ENCODE data around the gene PLEKHJ1. TPM values are rescaled to one million over a fixed set of nuclear protein-coding genes. Genes with fewer than 3 reads are reported as not detected.

PLEKHJ1 gene
- total and polyA plus RNA-seq, 11 donors = 44.6 to 89.7 (median 48.8) TPM

DNA sequence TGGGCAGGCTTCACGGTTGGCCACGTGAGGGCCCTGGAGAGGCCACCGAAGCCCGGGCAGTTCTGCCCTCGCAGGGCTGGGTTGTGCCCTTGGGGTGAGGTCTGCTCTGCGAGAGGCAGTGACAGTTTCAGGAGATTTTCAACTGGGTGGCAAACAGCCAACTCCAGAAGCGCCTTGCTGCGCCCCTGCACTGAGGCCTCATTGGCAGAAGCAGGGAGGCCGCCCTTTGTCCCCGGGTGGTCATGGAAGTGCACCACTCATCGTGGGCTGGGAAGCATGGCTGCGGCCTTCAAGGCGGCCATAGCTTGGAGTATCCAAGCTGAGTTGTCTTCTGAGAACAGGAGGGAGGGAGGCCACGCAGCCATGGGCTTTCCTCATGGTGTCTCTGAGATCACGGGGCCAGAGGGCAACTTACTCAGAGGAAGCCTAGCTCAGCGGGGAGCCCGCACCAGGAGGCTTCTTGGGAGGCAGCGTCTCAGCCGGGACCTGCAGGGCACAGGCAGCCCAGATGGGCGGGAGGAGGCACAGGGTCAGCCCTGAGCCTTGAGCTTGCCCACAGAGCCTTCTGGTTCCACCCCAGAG lies 14.8 kb downstream of the PLEKHJ1 start:
- no peaks in the 10 kb centered on the region for H3K9me3 ChIP-seq
- ATAC-seq (no peak), DNase-seq (no peak)
- peaks cover 0 to 11% (median 0%) of the 10 kb centered on the region in 12 donors for H3K4me1 ChIP-seq
- TF ChIP-seq POLR2A (IDR thresholded peaks at IDR 0.05) = no peak
- intact Hi-C loops (cut with DNase I) = no loop called here
- H3K4me3 ChIP-seq = no peak overlapping the region
- WGBS, 4 donors = 64 to 80% (median 74%) methylated on average over 14 to 20 of the region's 20 CpGs
- no peak overlapping the region for H3K27ac ChIP-seq
- H3K27me3 ChIP-seq = no peaks in the 10 kb centered on the region
- peaks cover 0 to 95% (median 74%) of the 10 kb centered on the region in 9 donors for H3K36me3 ChIP-seq

DNA sequence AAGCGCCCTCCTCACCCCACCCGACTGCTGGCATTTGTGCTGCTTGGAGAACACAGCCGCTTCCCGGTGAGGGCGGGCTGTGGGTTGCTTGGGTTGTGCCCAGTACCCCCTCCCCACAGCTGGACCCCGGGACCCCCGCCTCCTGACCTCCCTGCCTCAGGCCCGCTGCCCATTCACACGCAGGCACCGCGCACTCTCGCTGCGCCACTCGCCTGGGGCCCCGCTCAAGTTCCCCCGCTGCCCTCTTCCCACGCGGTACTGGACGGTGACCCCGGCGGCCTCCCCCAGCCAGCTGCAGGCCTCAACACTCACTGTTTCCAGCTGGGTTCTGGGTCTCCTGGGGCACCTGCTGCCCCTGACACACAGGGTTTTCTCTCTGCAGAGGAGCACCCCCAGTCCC lies 16.4 kb downstream of the PLEKHJ1 start:
- H3K4me1 ChIP-seq = peaks cover 0 to 11% (median 0%) of the 10 kb centered on the region in 12 donors
- H3K36me3 ChIP-seq = peaks cover 0 to 95% (median 77%) of the 10 kb centered on the region in 9 donors
- no peaks in the 10 kb centered on the region for H3K9me3 ChIP-seq
- WGBS, 4 donors = 95 to 96% (median 96%) methylated on average over 21 of the region's 21 CpGs
- no peak overlapping the region for H3K27ac ChIP-seq
- H3K27me3 ChIP-seq = no peaks in the 10 kb centered on the region
- no peak for ATAC-seq
- no peak overlapping the region for H3K4me3 ChIP-seq
- DNase-seq = no peak
- TF ChIP-seq, protein P1, sequence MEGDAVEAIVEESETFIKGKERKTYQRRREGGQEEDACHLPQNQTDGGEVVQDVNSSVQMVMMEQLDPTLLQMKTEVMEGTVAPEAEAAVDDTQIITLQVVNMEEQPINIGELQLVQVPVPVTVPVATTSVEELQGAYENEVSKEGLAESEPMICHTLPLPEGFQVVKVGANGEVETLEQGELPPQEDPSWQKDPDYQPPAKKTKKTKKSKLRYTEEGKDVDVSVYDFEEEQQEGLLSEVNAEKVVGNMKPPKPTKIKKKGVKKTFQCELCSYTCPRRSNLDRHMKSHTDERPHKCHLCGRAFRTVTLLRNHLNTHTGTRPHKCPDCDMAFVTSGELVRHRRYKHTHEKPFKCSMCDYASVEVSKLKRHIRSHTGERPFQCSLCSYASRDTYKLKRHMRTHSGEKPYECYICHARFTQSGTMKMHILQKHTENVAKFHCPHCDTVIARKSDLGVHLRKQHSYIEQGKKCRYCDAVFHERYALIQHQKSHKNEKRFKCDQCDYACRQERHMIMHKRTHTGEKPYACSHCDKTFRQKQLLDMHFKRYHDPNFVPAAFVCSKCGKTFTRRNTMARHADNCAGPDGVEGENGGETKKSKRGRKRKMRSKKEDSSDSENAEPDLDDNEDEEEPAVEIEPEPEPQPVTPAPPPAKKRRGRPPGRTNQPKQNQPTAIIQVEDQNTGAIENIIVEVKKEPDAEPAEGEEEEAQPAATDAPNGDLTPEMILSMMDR (IDR thresholded peaks at IDR 0.05) = no peak
- no peak for TF ChIP-seq POLR2A (IDR thresholded peaks at IDR 0.05)
- intact Hi-C loops (cut with DNase I) = no loop called here

DNA sequence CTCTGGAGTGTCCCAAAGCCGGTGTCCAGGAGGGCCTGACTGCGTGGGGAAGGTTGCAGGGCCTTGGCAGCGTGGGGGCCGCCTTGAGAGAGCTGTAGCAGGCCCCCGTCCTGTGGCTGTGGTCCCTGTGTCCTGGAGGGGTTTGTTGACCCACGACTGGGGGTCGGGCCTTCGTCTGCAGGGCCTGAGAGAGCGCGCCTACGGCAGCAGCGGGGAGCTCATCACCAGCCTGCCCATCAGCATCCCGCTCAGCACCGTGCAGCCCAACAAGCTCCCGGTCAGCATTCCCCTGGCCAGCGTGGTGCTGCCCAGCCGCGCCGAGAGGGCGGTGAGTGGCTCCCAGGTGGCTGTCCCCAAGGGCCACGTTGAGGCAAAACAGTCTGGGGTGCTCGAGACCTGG lies 18.5 kb downstream of the PLEKHJ1 start:
- H3K4me1 ChIP-seq = peaks cover 0 to 11% (median 0%) of the 10 kb centered on the region in 12 donors
- ATAC-seq = no peak
- H3K4me3 ChIP-seq = no peak overlapping the region
- TF ChIP-seq, protein P1 (IDR thresholded peaks at IDR 0.05) = no peak
- TF ChIP-seq POLR2A (IDR thresholded peaks at IDR 0.05) = no peak
- intact Hi-C loops (cut with DNase I) = no loop called here
- DNase-seq = no peak
- 94 to 97% (median 96%) methylated on average over 13 to 22 of the region's 22 CpGs for WGBS, 4 donors
- H3K27ac ChIP-seq = no peak overlapping the region
- H3K27me3 ChIP-seq = no peaks in the 10 kb centered on the region
- no peaks in the 10 kb centered on the region for H3K9me3 ChIP-seq
- H3K36me3 ChIP-seq = peaks cover 0 to 97% (median 84%) of the 10 kb centered on the region in 9 donors

DNA sequence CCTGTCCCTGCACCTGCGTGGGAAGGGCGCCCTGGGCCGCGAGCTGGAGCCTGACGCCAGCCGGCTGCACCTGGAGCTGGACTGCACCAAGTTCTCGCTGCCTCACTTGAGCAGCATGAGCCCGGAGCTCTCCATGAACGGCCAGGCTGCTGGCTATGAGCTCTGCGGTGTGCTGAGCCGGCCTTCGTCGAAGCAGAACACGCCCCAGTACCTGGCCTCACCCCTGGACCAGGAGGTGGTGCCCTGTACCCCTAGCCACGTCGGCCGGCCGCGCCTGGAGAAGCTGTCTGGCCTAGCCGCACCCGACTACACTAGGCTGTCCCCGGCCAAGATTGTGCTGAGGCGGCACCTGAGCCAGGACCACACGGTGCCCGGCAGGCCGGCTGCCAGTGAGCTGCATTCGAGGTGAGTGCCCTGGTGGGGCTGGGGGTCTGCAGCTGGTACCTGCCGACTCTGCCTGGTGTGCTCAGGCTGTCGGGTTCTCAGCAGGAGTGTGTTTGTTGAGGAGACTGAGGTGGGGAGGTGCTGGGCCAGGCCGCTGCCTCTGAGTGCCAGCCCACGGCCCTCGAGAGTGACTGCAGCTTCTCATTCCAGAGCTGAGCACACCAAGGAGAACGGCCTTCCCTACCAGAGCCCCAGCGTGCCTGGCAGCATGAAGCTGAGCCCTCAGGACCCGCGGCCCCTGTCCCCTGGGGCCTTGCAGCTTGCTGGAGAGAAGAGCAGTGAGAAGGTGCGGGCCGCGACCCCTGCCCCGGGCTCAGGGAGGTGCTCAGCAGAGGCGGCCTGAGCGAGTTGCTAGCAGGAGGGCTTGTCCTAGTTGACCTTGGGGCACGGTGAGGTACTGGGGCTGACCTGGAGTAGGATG lies 19.5 kb downstream of the PLEKHJ1 start:
- intact Hi-C loops (cut with DNase I) = no loop called here
- 93 to 95% (median 95%) methylated on average over 38 to 43 of the region's 43 CpGs; no CpG with 5 or more reads in 1 of the 4 donors for WGBS, 4 donors

More for the DNA sequence above, 19.5 kb downstream of the PLEKHJ1 start:
- ATAC-seq (no peak), DNase-seq (no peak)
- Histone ChIP-seq H3K27me3 (no peaks in the 10 kb centered on the region), H3K9me3 (no peaks in the 10 kb centered on the region), H3K4me1 (peaks cover 0 to 8% (median 0%) of the 10 kb centered on the region in 12 donors), H3K4me3 (no peak overlapping the region), H3K27ac (no peak overlapping the region), H3K36me3 (peaks cover 0 to 98% (median 85%) of the 10 kb centered on the region in 9 donors)
- TF ChIP-seq POLR2A (IDR thresholded peaks at IDR 0.05) = no peak
- TF ChIP-seq, protein P1 (IDR thresholded peaks at IDR 0.05) = no peak
